H1 (cell line): ENCODE results near the gene RPS6KC1.
"Not testable (repeated sequence)": the region's sequence is repeated elsewhere in the genome, so short reads cannot be mapped to it uniquely, and the experiment has no call there.

Experiments
- BRCA1 ChIP-seq: IDR thresholded peaks from 2 replicates; pipeline ENCODE4 v1.6.1; 2012; ENCODE audit warnings: low read depth, low read length, improper control_type of control experiment
- CBX8 ChIP-seq: fragments of 300-800, 300-1000 bp; sonication (generic); IDR thresholded peaks from 2 replicates; pipeline ENCODE4 v1.7.1; 2016; ENCODE audit warnings: low read depth, low read length, borderline replicate concordance
- CEBPB ChIP-seq: IDR thresholded peaks from 2 replicates; pipeline ENCODE4 v1.6.1; 2012; ENCODE audit warnings: low read depth, low read length
- EP300 ChIP-seq, 2 experiments: IDR thresholded peaks; 1 replicate in 1 of 2; 2 replicates in 1 of 2; pipeline ENCODE4 v1.6.1; 2011 to 2012; ENCODE audit warnings: low read depth in 2 of 2, low read length in 2 of 2, mild to moderate bottlenecking in 2 of 2, borderline replicate concordance in 1 of 2, inconsistent platforms in 1 of 2, moderate library complexity in 1 of 2
- EZH2 ChIP-seq: fragments of 200-600 bp; sonication (generic); IDR thresholded peaks from 2 replicates; pipeline ENCODE4 v1.7.1; 2012; ENCODE audit warnings: low read depth, mild to moderate bottlenecking, moderate library complexity, low read length, inconsistent platforms; ENCODE audit not compliant: severe bottlenecking
- POLR2A ChIP-seq, 2 experiments: IDR thresholded peaks; 1 replicate in 1 of 2; 2 replicates in 1 of 2; pipeline ENCODE4 v1.6.1; 2011; ENCODE audit warnings: low read depth in 2 of 2, low read length in 2 of 2, mild to moderate bottlenecking in 2 of 2; ENCODE audit errors: control extremely low read depth in 1 of 2
- POLR2AphosphoS5 ChIP-seq: IDR thresholded peaks from 2 replicates; pipeline ENCODE4 v1.6.1; 2011; ENCODE audit warnings: low read depth, low read length
- SIN3A ChIP-seq, 2 experiments: IDR thresholded peaks in 1 of 2; conservative IDR thresholded peaks in 1 of 2; 2 replicates each; pipeline ENCODE4 v1.6.1; 2011 to 2012; ENCODE audit warnings: low read length in 2 of 2, improper control_type of control experiment in 1 of 2, low read depth in 1 of 2, mild to moderate bottlenecking in 1 of 2
- TF ChIP-seq, protein P1 (sequence below), 3 experiments: IDR thresholded peaks; 1 replicate in 2 of 3; 2 replicates in 1 of 3; pipeline versions ENCODE4 v1.5.1 to v1.6.1; 2011; ENCODE audit warnings: low read length in 3 of 3, mild to moderate bottlenecking in 3 of 3, inconsistent platforms in 2 of 3, low read depth in 1 of 3, moderate library complexity in 1 of 3; ENCODE audit not compliant: insufficient read depth in 1 of 3; ENCODE audit errors: control extremely low read depth in 1 of 3

DNA sequence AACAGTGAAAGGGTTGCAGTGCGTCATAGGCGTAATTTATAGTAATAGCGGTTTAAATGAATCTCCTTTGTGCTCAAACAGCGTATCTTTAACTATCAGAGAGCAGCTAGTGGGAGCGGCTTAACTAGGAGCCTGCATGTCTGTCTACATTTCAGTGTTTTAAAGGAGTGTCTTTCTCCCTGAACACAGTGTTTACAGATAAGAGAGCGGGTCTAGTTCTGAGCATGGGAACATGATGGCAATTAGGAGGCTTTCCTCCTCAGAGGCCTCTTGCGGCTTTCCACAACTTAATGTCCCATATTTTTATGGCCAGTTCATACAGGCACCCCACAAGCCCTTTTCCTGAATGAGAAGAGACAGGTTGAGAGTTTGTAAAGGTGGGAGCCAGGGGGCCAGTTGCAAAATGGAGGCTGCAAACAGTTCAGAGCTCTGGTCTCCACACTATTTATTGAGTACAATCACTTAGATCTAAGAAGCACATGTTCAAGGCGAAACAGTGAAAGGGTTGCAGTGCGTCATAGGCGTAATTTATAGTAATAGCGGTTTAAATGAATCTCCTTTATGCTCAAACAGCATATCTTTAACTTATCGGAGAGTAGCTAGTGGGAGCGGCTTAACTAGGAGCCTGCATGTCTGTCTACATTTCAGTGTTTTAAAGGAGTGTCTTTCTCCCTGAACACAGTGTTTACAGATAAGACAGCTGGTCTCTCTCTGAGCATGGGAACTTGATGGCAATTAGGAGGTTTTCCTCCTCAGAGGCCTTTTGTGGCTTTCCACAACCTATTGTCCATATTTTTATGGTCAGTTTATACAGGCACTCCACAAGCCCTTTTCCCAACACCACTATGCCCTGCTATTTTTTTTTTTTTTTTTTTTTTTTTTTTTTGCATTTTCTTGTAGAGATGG lies 5.5 kb upstream of the RPS6KC1 start:
- not testable (repeated sequence) for TF ChIP-seq POLR2A (IDR thresholded peaks at IDR 0.05; ENCODE audit: control extremely low read depth in 1 of 2, low read depth in 2 of 2, low read length in 2 of 2); EZH2; EP300 (IDR thresholded peaks at IDR 0.05; ENCODE audit: borderline replicate concordance in 1 of 2, low read depth in 2 of 2, low read length in 2 of 2); BRCA1; CEBPB; POLR2AphosphoS5; CBX8; SIN3A (conservative IDR thresholded peaks at IDR 0.05 in 1 of 2, IDR thresholded peaks at IDR 0.05 in 1 of 2; ENCODE audit: low read depth in 1 of 2, low read length in 2 of 2)
- TF ChIP-seq, protein P1, sequence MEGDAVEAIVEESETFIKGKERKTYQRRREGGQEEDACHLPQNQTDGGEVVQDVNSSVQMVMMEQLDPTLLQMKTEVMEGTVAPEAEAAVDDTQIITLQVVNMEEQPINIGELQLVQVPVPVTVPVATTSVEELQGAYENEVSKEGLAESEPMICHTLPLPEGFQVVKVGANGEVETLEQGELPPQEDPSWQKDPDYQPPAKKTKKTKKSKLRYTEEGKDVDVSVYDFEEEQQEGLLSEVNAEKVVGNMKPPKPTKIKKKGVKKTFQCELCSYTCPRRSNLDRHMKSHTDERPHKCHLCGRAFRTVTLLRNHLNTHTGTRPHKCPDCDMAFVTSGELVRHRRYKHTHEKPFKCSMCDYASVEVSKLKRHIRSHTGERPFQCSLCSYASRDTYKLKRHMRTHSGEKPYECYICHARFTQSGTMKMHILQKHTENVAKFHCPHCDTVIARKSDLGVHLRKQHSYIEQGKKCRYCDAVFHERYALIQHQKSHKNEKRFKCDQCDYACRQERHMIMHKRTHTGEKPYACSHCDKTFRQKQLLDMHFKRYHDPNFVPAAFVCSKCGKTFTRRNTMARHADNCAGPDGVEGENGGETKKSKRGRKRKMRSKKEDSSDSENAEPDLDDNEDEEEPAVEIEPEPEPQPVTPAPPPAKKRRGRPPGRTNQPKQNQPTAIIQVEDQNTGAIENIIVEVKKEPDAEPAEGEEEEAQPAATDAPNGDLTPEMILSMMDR (IDR thresholded peaks at IDR 0.05; ENCODE audit: control extremely low read depth in 1 of 3, insufficient read depth in 1 of 3, low read depth in 1 of 3, low read length in 3 of 3), result not testable (repeated sequence)
